C4-2B (cell line): ENCODE results near the gene TRIM60.

Experiments used
- CTCF ChIP-seq: fragments of 450-650 bp; conservative IDR thresholded peaks from 2 replicates; pipeline ENCODE4 v1.5.1; 2017; ENCODE audit warnings: mild to moderate bottlenecking
- ZFX ChIP-seq: fragments of 450-650 bp; IDR thresholded peaks from 2 replicates; pipeline ENCODE4 v1.6.1; 2017

DNA sequence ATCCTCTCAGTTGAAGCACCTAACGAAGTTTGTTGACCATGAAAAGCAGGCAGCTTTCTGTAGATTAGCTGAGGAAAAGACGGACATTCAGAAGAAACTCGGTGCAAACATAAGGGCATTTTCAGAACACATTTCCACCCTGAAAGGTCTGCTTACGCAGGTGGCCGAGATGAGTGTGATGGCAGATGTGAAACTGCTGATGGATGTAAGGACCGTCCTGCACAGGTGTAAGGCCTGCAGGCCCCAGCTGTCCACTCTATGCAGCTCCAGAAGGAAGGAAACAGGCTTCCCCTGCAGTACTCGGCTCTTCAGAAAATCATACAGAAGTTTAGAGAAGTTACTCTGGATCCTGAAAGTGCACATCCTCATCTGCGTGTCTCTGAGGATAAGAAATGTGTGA lies 20.8 kb upstream of the TRIM60 start:
- no peak for TF ChIP-seq CTCF
- TF ChIP-seq ZFX, result no peak
